Smooth muscle cell of the brain vasculature (primary cell): ENCODE results near the gene PKP3.
"Not testable (repeated sequence)": the region's sequence is repeated elsewhere in the genome, so short reads cannot be mapped to it uniquely, and the experiment has no call there.

Experiments
- DNase-seq: peaks from one replicate; pipeline ENCODE4 v3.0.0-alpha.2; 2012; ENCODE audit warnings: low read depth, low spot score

Gene PKP3

DNA sequence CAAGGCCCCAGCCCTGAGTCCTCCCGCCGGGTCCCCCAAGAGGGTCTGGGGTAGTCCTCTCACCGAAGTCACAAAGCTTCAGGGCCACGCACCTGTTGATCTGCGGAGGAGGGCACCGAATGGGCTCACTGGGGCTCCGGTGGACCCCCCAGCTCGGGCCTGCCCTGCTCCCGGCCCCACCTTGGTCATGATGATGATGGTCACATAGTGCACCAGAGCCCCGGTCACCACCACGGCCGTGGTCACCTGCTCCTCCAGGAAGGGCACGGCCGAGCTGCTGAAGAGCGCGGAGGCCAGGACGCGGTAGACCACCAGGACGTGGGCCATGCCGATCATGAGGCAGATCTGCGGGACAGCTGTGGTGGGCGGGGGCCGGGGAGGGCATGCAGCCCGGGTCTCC is 34.3 kb downstream of the PKP3 start:
- no peak for DNase-seq

DNA sequence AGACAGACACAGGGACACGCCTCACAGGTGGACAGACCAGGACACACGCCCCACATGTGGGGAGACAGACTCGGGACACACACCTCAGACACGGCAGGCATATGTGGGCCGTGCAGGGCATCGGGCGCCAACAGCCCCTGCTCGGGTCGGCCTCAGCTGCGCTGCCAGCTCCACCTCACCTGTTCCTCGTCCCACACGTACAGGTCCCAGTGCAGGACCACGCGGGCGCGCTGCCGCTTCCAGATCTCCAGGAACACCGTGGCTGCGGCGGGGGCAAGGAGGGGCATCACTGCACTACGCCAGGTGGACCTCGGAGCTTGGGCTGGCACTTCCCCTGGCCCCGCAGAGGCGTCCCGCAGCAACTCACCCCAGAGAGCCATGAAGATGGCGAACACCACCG is 35.4 kb downstream of the PKP3 start:
- no peak for DNase-seq

DNA sequence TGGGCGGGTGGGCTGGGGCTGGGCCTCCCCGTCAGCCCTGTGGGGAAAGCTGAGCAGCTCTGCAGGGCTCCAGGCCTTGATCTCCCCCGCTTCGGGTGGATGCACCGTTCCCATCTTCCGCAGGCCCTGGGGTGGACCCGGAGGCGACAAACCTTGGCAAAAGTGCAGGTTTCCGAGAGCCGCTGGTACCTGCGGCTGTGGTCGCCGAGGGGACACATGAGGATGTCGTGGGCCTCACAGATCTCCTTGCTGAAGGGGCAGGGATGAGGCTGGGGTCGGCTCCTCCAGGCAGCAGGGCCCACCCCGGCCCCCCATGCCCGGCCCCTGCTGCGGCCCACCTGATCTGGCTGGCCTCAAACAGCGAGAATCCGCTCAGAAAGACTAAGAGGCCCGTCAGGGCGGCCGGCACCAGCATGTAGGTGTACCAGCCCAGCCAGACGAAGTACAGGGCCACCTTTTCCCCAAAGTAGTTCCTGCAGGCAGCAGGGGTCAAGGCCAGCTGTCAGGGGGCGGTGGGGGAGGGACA is 36.0 kb downstream of the PKP3 start:
- DNase-seq: no peak

DNA sequence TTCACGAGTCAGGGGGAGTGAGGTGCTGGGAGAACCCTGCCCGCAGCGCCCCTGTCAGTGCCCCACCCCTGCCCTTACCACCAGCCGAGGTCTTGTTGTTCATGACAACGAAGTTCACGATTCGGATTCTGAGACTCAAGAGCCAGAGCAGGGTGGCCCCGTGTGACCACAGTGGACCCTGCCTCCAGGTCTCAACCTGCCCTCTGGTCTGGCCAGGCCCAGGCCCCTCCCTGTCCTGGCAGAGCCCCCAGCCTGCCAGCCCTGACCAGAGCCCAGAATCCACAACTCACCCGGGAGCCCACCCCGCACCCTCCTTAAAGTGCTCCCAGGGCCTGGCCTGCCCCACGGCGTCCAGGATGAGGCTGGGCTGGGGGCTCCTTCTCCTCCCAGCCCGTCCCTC is 37.9 kb downstream of the PKP3 start:
- no peak for DNase-seq

DNA sequence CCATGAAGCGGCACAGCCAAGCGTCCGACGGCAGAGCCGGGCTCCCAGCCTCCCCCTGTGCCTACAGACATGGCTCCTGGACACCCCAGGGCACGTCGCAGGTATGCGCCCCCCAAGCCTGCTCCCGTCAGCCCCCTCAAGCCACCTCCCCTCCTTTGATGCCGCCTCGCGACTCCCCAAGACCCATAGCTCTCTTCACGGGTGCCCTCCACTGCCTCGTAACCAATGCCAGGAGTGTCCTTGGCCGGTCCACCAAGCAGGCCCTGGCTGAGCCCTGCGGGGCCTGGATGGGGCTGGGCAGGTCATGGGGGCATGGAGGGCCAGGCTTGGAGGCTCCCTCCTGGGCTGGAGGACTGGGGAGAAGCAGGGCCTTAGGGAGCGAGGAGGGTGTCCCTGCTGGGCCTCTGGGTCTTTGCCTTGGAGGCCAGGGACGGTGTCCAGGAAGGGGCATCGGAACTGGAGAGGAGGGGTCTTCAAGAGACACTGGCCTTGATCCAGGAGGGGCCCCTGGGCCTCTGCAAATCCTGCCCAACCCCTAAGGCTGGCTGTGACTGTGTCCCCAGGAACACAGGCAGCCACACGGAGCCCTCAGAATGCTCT is 38.6 kb downstream of the PKP3 start:
- no peak for DNase-seq

DNA sequence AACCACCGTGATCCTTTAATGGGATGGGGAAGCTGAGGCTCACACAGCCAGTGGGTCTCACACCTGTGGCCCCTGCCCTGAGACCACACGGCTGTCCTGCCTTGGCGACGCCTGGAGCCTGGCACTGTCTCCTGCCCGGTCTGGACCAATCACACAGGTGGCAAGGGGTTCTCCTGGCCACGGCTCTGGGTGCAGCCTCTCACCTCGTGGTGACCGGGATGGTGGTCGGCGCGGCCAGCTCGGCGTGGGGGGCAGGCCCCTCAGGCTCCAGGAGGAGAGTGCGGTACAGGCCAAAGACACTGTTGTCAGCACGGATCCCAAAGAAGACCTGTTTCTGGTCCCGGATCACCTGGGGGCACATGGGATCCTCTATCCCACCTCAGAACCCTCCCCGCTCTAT is 39.1 kb downstream of the PKP3 start:
- no peak for DNase-seq

DNA sequence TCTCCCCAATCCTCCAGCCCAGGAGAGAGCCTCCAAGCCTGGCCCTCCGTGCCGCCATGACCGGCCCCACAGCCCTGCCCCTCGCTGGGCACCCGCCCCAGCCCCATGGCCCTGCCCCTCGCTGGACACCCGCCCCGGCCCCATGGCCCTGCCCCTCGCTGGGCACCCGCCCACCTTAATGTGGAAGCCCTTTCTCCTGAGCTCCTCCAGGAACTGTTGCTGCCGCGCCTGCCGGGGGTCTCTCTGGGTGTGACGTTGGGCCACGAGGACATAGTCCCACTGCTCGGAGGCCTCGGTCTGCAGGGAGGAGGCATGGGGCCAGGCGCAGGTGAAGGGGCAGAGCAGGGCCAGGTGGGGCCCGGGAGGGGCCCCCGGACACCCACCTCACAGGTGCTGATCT is 39.6 kb downstream of the PKP3 start:
- DNase-seq: no peak

DNA sequence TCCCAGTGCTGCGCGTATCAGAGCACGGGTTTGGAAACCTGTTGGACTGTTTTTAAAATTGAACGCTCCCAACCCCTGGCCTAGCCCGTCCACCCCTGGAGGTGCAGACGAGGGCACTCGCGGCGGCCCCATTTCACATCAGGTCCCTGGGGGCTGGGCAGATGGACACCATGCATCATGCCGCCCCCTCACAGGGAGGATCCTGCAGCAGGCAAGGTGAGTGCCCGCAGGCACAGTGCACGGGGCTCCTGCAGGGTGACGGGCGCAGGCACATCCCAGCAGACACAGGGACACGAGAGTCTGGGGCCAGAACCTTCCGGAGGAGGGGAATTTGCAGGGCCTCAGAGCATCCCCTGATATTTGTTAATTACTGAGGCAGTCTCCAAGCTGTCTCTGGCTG is 40.5 kb downstream of the PKP3 start:
- no peak for DNase-seq

DNA sequence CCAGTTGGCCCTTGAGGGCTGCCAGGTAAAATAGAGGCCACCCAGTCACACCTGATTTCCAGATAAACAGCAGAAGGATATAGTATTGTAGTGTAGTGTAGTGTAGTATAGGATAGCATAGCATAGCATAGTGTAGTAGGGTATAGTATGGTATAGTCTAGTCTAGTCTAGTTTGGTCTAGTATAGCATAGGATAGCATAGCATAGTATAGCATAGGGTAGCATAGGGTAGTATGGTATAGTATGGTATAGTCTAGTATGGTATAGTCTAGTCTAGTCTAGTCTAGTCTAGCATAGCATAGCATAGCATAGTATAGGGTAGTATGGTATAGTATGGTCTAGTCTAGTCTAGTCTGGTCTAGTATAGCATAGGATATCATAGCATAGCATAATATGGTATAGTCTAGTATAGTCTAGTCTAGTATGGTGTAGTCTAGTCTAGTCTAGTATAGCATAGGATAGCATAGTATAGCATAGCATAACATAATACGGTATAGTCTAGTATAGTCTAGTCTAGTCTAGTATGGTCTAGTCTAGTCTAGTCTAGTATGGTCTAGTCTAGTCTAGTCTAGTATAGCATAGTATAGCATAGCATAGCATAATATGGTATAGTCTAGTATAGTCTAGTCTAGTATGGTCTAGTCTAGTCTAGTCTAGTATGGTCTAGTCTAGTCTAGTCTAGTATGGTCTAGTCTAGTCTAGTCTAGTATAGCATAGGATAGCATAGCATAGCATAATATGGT is 41.2 kb downstream of the PKP3 start:
- DNase-seq: not testable (repeated sequence)

DNA sequence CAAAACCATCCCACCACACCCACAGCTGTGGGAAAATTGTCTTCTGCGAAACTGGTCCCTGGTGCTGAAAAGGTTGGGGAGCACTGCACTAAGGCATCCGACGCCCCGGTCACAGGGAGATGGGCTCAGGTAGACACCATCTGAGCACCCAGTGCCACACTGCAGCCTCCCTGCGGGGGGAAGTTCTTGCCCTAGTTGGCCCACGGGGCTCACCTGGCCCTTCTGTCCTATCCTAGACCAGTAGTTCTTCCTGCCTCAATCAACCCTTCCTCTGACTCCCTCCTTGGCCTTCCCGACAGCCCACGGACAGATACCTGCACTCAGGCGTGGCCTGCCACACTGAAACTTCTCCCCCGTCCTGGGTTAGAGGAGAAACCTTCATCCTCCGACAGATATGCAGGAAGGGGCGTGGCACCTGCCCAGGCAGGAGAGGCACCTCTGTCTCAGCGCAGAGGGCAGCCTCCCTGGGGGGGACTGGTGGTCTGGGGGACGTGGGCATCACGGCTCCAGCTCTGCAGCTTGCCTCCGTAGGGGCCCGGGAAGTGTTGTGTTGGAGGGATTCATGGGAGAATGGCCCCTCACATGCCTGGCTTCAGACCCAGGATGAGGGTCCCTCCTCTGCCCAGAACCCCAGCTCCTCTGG is 43.3 kb downstream of the PKP3 start:
- no peak for DNase-seq

DNA sequence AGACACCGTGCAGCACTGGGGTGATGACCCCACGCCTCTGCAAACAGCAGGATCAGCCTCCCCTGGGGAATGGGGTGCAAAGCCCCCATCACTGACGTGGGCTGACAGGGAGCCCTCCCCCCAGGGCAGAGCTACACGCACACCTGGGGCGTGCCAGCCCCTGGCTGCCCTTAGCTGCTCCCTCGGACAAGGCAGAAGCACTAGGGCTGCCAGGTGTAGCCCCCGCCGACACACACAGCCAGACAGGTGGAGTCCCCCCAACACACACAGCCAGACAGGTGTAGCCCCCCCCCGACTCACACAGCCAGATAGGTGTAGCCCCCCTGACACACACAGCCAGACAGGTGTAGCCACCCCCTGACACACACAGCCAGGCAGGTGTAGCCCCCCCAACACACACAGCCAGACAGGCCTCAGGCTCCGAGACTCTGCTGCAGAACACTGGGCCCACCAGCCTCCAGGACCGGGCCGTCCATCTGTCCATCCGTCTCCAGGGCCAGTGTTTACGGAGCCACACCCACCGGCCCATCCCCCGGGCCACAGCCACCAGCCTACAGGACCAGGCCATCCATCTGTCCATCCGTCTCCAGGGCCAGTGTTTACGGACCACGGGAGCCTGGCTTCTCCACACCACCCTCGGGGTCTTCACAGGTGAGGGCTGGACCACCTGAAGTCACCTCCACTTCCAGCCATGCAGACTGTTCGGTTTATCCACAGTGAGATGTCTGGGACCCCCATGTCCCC is 44.3 kb downstream of the PKP3 start:
- no peak for DNase-seq

DNA sequence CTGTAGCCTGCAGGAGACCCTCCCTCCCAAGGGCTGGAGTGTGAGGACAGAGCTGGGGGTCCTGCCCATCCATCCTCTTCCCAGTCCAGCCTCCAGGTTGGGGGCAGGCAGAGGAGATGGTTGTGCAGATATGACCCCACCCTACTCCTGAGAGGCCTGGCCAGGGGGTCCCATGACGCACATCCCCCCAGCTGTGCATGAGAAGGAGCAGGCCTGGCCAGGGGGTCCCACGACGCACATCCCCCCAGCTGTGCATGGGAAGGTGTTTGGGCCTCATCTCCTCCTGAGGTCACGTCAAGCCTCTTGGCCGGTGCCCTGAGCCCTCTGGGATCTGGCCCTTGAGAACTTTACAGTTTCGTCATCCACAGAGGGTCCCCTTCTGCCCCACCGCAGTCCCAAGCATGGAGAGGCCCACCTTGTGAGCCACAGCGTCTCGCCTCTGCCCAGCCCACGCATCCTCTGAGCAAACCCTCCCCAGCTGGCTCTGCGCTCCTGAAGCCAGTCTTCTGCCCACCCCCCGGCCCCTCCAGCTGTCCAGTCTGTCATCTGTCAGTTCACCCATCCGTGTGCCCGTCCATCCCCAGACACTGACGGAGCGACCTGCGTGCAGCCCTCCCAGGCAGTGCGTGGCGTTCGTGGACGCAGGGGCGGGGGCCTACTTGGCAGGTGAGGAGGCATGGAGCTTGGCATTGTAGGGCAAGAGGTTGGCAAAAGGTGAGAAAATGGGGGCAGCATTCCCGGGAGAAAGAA is 45.5 kb downstream of the PKP3 start:
- no peak for DNase-seq

DNA sequence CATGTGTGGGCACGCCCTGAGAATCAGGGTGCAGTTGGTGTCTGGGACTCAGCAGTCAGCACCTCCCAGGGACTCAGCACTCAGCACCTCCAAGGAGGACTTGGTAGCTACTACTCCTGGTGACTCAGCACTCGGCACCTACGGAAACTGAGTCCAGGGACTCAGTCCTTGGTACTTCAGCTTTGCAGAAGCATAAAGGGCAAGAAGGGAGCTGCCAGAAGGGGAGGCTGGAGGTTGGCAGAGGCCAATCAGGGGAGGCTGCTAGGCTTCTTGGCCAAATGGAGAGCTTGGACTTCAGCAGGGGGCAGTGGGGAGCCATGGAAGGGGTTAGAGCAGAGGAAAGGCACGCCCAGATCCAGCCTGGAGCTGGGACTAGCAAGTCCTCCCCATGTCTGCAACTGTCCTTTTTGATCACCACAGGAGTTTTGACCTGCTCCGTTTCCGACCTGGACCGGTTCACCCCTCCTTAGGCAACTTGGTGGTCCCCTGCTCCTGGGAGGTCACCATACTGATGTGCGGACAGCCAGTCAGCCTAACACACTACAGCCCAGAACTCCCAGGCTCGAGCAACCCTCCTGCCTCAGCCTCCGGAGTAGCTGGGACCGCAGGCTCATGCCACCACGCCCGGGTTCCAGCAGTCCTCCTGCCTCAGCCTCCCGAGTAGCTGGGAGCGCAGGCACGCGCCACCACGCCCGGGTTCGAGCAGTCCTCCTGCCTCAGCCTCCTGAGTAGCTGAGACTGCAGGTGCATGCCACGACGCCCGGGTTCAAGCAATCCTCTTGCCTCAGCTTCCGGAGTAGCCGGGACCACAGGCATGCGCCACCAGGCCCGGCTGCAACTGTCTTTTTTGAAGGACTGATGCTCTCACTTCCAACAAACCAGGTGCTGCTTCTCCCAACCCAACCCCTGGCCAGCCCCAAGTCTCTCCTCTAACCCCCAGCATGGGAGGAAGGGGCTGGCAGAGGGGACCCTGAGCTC is 46.3 kb downstream of the PKP3 start:
- no peak for DNase-seq

DNA sequence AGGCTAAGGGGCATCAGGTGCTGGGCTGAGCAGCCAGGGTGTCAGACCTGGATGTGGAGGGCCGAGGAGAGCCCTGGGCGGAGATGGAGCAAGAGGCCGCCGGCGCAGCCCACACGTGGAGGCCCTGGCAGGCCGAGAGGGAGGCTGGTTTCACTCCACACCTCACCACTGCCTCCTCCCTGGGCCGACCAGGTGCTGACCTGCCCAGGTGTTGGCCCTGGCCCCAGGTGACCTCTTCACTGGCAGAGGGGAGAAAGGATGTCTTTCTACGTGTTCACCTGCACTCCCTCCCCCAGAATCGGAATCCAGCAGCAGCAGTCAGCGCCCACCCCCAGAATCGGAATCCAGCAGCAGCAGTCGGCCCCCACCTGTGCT is 47.0 kb downstream of the PKP3 start:
- DNase-seq: no peak

DNA sequence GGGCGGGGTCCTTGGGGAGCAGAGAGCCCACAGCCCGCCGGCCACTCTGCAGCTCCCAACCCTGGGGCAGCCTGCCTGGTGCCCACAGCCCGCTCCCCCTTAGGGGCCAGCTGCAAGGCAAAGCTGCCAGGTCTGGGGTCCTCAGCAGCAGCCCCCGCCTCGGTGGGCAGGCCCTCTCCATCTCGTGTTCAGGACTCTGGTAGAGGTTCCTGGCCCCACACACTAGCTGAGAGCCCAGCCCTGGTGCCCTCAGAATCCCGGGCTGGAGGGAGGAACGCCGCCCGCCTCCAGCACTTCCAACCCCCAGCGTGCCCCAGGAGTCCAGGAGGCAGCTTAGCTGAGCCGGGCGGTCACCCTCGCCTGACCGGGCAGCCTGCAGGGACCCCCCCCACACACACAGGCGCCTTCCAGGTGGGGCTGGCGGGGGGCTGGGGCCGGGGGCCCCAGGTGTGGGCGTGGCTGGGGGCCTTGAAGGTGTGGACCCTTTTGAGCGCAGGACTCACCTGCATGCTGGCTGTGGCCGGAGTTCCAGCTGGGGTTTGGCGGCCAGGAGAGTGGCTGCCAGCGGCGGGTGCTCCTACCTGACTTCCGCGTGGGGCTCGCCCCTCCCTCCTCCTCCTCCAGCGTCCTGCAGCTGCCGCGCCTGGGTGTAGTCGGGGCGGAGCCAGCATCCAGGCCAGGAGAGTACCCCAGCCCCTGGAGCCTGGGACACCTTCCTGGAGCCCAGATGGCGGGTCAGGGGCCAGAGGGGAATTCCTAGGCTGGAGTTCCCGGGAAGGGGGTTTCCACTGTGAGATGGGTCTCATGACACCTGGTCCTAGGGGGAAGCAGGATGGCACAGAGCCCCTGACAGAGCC is 47.6 kb downstream of the PKP3 start, which contains the start of gene ANO9:
ANO9 (minus strand) TSS at position 594 of the 857 bp plus-strand sequence; CDS start at position 509, 85 bp downstream.
- DNase-seq: no peak

DNA sequence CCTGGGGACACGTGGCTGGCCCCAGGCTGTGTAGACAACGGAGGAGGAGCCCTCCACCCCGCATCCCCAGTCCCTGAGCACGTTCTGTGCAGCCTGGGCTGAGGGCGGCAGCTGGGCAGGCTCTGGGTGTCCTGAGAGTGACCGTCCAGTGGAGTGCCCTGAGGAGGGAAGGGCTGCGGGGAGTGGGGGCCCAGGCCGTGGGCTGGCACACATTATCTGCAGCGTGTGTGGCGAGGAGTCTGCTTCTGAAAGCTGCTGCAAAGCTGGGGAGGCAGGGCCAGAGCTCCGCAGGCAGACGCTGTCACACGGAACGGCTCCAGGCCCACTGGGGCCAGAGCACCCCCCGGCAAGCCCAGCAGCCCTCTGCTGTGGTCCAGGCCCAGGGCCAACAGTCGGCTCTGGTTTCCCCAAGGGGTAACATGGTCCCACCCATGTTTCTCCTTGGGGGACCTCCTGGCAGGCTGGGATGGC is 48.6 kb downstream of the PKP3 start:
- no peak for DNase-seq

DNA sequence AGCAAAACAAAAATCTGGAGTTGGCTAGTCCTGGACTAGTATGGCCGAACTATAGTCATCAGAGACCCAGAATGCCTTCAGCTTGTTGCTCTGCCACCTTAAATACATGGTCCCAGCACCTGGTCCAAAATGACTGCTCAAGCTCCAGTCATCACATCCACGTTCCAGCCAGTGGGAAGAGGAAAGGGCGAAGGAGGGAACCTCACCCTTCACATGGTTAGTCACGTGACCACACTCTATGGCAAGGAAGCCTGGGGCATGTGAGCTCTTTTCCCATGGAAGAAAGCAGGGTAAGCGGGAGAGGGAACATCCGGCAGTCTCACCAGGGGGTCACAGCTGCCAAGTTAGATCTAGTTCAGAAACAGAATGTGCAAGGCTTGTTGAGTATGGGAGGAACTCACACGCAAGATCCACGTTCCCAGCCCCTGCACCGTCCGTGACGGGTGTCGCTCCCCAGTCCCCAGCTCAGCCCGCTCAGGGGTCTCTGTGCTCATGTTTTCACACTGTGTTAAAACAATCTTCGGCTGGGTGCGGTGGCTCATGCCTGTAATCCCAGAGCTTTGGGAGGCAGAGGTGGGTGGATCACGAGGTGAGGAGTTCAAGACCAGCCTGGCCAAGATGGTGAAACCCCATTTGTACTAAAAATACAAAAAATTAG is 49.7 kb downstream of the PKP3 start:
- peak; percentile 63 for DNase-seq

DNA sequence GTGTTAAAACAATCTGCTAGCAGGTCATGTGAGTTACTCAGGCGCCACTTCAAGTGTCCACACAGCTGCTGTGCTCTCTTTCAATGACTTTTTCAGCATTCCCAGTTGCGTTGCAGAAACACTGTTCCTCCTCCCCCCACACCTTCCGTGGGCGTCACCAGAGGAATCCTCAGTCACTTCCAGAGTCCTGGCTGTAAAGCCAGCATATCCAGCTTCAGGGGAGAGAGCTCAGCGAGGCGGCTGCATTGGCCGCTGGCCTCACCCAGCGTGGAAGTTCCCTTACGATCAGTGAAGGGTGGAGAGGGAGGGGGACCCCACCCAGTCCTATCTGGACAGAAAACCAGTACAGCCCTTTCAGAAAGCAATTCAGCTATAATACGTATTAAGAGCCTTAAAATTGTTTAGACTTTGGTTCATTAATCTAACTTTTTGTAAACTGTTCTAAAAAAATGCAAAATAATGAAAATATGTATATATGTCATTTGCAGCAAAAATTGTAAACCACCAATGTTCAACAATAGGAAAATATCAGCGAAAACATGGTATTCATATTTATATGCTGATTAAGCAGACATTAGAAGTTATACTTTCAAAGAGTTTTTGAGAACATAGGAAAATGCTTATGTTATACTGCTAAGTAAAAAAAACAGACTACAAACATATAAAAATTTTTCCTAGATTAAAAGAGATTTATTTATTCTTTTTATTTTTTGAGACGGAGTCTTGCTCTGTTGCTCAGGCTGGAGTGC is 50.6 kb downstream of the PKP3 start:
- DNase-seq: no peak
